H1 (cell line): ENCODE measurements around the gene CDCA7L.

Source experiments
- BRCA1 ChIP-seq: IDR thresholded peaks from 2 replicates; pipeline ENCODE4 v1.6.1; 2012; ENCODE audit warnings: low read depth, low read length, improper control_type of control experiment
- CEBPB ChIP-seq: IDR thresholded peaks from 2 replicates; pipeline ENCODE4 v1.6.1; 2012; ENCODE audit warnings: low read depth, low read length
- EP300 ChIP-seq, 2 experiments: IDR thresholded peaks; 1 replicate in 1 of 2; 2 replicates in 1 of 2; pipeline ENCODE4 v1.6.1; 2011 to 2012; ENCODE audit warnings: low read depth in 2 of 2, low read length in 2 of 2, mild to moderate bottlenecking in 2 of 2, borderline replicate concordance in 1 of 2, inconsistent platforms in 1 of 2, moderate library complexity in 1 of 2
- EZH2 ChIP-seq: fragments of 200-600 bp; sonication (generic); IDR thresholded peaks from 2 replicates; pipeline ENCODE4 v1.7.1; 2012; ENCODE audit warnings: low read depth, mild to moderate bottlenecking, moderate library complexity, low read length, inconsistent platforms; ENCODE audit not compliant: severe bottlenecking
- HDAC6 ChIP-seq: IDR thresholded peaks from one replicate; pipeline ENCODE4 v1.7.1; 2012; ENCODE audit warnings: low read depth, mild to moderate bottlenecking, inconsistent platforms, low read length, moderate library complexity
- PHF8 ChIP-seq: fragments of 200-600 bp; sonication (generic); conservative IDR thresholded peaks from 2 replicates; pipeline ENCODE4 v1.7.1; 2012; ENCODE audit warnings: low read depth, mild to moderate bottlenecking, inconsistent platforms, low read length, moderate library complexity
- POLR2A ChIP-seq, 2 experiments: IDR thresholded peaks; 1 replicate in 1 of 2; 2 replicates in 1 of 2; pipeline ENCODE4 v1.6.1; 2011; ENCODE audit warnings: low read depth in 2 of 2, low read length in 2 of 2, mild to moderate bottlenecking in 2 of 2; ENCODE audit errors: control extremely low read depth in 1 of 2
- RAD21 ChIP-seq, 2 experiments: IDR thresholded peaks in 1 of 2; conservative IDR thresholded peaks in 1 of 2; 2 replicates each; pipeline ENCODE4 v1.6.1; 2011; ENCODE audit warnings: low read depth in 2 of 2, low read length in 2 of 2, improper control_type of control experiment in 1 of 2, inconsistent platforms in 1 of 2, mild to moderate bottlenecking in 1 of 2, moderate library complexity in 1 of 2
- SIRT6 ChIP-seq: IDR thresholded peaks from one replicate; pipeline ENCODE4 v1.7.1; 2012; ENCODE audit warnings: low read length, inconsistent platforms
- TAF1 ChIP-seq: IDR thresholded peaks from 2 replicates; pipeline ENCODE4 v1.6.1; 2011; ENCODE audit warnings: mild to moderate bottlenecking, low read depth, low read length
- TF ChIP-seq, protein P1 (sequence below), 3 experiments: IDR thresholded peaks; 1 replicate in 2 of 3; 2 replicates in 1 of 3; pipeline versions ENCODE4 v1.5.1 to v1.6.1; 2011; ENCODE audit warnings: low read length in 3 of 3, mild to moderate bottlenecking in 3 of 3, inconsistent platforms in 2 of 3, low read depth in 1 of 3, moderate library complexity in 1 of 3; ENCODE audit not compliant: insufficient read depth in 1 of 3; ENCODE audit errors: control extremely low read depth in 1 of 3
- TF ChIP-seq, protein P2 (sequence below): IDR thresholded peaks from 2 replicates; pipeline ENCODE4 v1.6.1; 2011; ENCODE audit warnings: low read depth, mild to moderate bottlenecking, low read length; ENCODE audit not compliant: insufficient read depth

DNA sequence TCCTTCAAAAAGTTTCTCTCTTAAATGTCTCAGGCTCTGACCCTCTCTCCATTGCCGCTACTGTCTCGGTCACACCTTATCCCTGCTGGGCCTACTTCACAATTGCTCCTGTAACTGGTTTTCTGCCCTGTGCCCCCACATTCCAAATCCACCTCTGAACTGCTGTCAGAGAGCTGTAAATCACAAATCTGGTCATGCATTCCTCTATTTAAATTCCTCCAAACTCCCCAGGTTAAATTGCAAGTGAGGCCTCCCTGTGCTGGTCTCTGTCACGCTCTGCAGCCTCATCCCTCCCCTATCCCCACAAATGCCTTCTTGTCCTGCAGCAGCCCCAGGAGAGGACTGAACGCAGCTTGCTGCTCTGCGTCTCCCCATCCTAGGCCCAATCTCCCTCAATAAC lies 40.4 kb upstream of the CDCA7L start:
- TF ChIP-seq CEBPB (no peak), PHF8 (no peak), RAD21 (IDR thresholded peaks at IDR 0.05 in 1 of 2, conservative IDR thresholded peaks at IDR 0.05 in 1 of 2; ENCODE audit: low read depth in 2 of 2, low read length in 2 of 2) (no peak), SIRT6 (no peak), TAF1 (no peak), POLR2A (IDR thresholded peaks at IDR 0.05; ENCODE audit: control extremely low read depth in 1 of 2, low read depth in 2 of 2, low read length in 2 of 2) (no peak), EP300 (IDR thresholded peaks at IDR 0.05; ENCODE audit: borderline replicate concordance in 1 of 2, low read depth in 2 of 2, low read length in 2 of 2) (no peak), HDAC6 (no peak), BRCA1 (no peak), EZH2 (no peak)
- TF ChIP-seq, protein P1, sequence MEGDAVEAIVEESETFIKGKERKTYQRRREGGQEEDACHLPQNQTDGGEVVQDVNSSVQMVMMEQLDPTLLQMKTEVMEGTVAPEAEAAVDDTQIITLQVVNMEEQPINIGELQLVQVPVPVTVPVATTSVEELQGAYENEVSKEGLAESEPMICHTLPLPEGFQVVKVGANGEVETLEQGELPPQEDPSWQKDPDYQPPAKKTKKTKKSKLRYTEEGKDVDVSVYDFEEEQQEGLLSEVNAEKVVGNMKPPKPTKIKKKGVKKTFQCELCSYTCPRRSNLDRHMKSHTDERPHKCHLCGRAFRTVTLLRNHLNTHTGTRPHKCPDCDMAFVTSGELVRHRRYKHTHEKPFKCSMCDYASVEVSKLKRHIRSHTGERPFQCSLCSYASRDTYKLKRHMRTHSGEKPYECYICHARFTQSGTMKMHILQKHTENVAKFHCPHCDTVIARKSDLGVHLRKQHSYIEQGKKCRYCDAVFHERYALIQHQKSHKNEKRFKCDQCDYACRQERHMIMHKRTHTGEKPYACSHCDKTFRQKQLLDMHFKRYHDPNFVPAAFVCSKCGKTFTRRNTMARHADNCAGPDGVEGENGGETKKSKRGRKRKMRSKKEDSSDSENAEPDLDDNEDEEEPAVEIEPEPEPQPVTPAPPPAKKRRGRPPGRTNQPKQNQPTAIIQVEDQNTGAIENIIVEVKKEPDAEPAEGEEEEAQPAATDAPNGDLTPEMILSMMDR (IDR thresholded peaks at IDR 0.05; ENCODE audit: control extremely low read depth in 1 of 3, insufficient read depth in 1 of 3, low read depth in 1 of 3, low read length in 3 of 3), result no peak
- TF ChIP-seq, protein P2, sequence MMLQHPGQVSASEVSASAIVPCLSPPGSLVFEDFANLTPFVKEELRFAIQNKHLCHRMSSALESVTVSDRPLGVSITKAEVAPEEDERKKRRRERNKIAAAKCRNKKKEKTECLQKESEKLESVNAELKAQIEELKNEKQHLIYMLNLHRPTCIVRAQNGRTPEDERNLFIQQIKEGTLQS, result no peak
